ENCODE results near the gene ARF6. TPM values are rescaled to one million over a fixed set of nuclear protein-coding genes. Genes with fewer than 3 reads are reported as not detected.

The ARF6 gene
- total and polyA plus RNA-seq, 5 donors from 2014 or later = 94.6 to 171 (median 152) TPM

DNA sequence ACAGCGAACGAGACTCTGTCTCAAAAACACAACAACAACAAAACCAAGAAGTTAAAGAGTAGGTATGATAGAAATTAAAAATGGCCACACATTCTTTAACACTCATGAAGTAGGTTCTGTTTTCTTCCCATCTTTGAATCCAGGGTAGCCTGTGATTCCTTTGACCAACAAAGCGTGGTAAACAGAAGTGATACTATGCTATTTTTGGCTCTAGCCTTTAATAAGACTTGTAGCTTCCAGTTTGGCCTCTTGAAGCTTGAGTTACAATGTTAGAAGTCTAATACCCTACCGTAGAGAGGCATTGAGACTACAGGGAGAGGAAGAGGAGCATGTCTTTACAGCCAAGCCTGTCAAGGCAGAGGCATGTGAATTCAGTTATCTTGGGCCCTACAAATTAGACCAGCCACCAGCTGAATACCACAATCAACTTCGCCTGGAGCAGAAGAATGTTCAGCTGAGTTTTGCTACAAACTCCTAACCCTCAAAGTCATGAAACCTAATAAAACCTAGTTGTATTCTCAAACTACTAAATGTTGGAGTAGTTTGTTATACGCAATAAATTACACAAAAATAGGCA is 35.4 kb upstream of the ARF6 start:
- Mint-ChIP-seq H3K36me3 (peaks cover under 1% of the 10 kb centered on the region), H3K9me3 (peaks cover 0 to 4% (median 0%) of the 10 kb centered on the region in 7 donors), H3K27ac (peak overlapping the region in 1 of 3 donors; percentile 76), H3K27me3 (peaks cover 16% of the 10 kb centered on the region), H3K4me3 (peak overlapping the region in 1 of 4 donors; percentile 66), H3K4me1 (peaks cover 18 to 34% (median 29%) of the 10 kb centered on the region in 4 donors)
- Histone ChIP-seq H3K9me3 (ENCODE audit: control insufficient read depth in 2 of 2, low read length in 2 of 2) (no peaks in the 10 kb centered on the region), H3K36me3 (ENCODE audit: control insufficient read depth, insufficient read depth, low read length) (no peaks in the 10 kb centered on the region), H3K4me3 (ENCODE audit: low read depth, low read length) (no peak overlapping the region), H3K27ac (ENCODE audit: insufficient read depth, low read length, poor library complexity, severe bottlenecking) (no peak overlapping the region), H3K4me1 (ENCODE audit: control insufficient read depth, insufficient read depth, low read length, poor library complexity, severe bottlenecking) (peaks cover 12% of the 10 kb centered on the region), H3K27me3 (ENCODE audit: control insufficient read depth, insufficient read depth, low read length) (no peaks in the 10 kb centered on the region)
- ATAC-seq (ENCODE audit: low read depth in 2 of 2) (no peak), DNase-seq (no peak)

DNA sequence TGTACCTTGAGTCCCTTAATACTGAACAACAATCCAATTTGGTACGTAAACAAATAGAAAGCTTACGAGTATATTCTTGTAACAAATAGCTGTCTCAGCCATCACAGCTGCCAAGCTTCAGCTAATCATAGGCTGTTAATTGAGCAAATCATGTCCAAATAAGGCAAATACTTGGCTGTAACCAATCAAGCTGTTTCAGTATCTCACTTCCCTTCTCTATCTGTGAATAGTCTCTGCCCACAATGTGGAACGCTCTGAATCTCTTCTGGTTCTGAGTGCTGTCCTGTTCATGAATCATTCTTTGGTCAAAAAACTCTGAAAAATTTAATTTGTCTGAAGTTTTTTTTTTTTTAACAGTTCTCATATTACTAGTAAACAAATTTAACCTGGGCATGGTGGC is 34.5 kb upstream of the ARF6 start:
- Mint-ChIP-seq H3K27me3 (peaks cover 17% of the 10 kb centered on the region), H3K4me1 (peaks cover 15 to 32% (median 27%) of the 10 kb centered on the region in 4 donors), H3K9me3 (peaks cover 0 to 7% (median 2%) of the 10 kb centered on the region in 7 donors), H3K4me3 (no peak overlapping the region), H3K27ac (no peak overlapping the region), H3K36me3 (peaks cover 4% of the 10 kb centered on the region)
- no peaks in the 10 kb centered on the region for H3K36me3 ChIP-seq (ENCODE audit: control insufficient read depth, insufficient read depth, low read length)
- no peaks in the 10 kb centered on the region for H3K9me3 ChIP-seq (ENCODE audit: control insufficient read depth in 2 of 2, low read length in 2 of 2)
- H3K4me1 ChIP-seq (ENCODE audit: control insufficient read depth, insufficient read depth, low read length, poor library complexity, severe bottlenecking) = peaks cover 17% of the 10 kb centered on the region
- H3K4me3 ChIP-seq (ENCODE audit: low read depth, low read length) = no peak overlapping the region
- no peaks in the 10 kb centered on the region for H3K27me3 ChIP-seq (ENCODE audit: control insufficient read depth, insufficient read depth, low read length)
- no peak for ATAC-seq (ENCODE audit: low read depth in 2 of 2)
- DNase-seq = peak in 1 of 3 donors; percentile 32
- no peak overlapping the region for H3K27ac ChIP-seq (ENCODE audit: insufficient read depth, low read length, poor library complexity, severe bottlenecking)

DNA sequence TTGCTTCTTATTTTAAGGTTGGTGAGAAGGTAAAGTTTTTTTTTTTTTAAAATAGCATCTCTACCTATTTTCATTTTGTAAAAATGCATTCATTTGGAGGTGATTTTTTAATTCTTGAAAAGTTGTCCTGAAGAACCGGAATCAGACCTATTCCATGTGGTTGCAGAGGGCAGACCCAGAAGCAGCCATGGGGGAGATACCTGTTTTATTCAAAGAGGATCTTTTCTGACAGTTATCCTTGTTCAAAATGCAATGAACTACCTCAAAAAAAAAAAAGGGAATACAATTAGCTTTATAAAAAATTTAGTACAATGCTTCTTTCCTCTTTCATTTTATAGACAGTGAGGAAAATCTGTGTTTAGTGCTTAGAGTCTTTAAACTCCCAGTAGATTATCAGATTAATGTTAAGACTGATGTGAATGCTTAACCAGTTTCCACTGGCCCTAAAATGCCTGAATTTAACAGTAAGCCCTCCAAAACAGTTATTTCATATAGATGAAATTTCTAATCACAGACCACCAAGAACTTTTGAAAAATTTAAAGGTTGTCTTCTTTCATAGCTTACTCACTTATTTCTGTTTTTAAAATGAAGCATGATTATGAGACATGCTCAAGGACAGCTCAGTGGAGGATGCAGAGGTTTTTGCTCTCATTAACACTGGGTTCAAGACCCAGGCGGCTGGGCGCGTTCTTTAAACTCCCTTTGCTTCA is 31.7 kb upstream of the ARF6 start:
- H3K4me3 Mint-ChIP-seq = no peak overlapping the region
- peaks cover 0 to 7% (median 2%) of the 10 kb centered on the region in 7 donors for H3K9me3 Mint-ChIP-seq
- Histone ChIP-seq H3K36me3 (ENCODE audit: control insufficient read depth, insufficient read depth, low read length) (no peaks in the 10 kb centered on the region), H3K4me3 (ENCODE audit: low read depth, low read length) (peak overlapping the region; percentile 100), H3K27me3 (ENCODE audit: control insufficient read depth, insufficient read depth, low read length) (no peaks in the 10 kb centered on the region), H3K27ac (ENCODE audit: insufficient read depth, low read length, poor library complexity, severe bottlenecking) (peak overlapping the region; percentile 97), H3K9me3 (ENCODE audit: control insufficient read depth in 2 of 2, low read length in 2 of 2) (no peaks in the 10 kb centered on the region), H3K4me1 (ENCODE audit: control insufficient read depth, insufficient read depth, low read length, poor library complexity, severe bottlenecking) (peaks cover 37% of the 10 kb centered on the region)
- H3K36me3 Mint-ChIP-seq = peaks cover 4% of the 10 kb centered on the region
- no peak overlapping the region for H3K27ac Mint-ChIP-seq
- peaks cover 5 to 20% (median 18%) of the 10 kb centered on the region in 4 donors for H3K4me1 Mint-ChIP-seq
- ATAC-seq (ENCODE audit: low read depth in 2 of 2) = no peak
- peaks cover 17% of the 10 kb centered on the region for H3K27me3 Mint-ChIP-seq
- DNase-seq = no peak

DNA sequence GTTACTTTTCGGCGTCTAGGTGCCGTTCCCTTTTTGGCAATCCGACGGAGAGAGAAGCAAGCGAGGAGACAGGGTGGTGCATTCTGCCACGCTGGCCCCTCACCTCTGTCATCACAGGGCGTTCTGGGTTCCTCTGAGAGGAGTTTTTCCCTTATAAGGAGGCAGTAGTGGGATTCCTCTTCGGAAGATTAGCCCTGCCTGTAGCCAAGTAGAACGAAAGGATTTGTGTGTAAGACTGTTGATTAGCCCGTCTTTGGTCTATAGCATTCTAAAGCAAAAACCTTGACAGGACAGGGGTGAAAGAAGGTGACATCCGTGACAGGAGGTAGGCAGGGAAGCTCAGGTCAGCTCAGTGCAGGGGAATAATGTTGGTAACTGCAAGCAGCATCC is 31.2 kb upstream of the ARF6 start:
- no peaks in the 10 kb centered on the region for H3K27me3 ChIP-seq (ENCODE audit: control insufficient read depth, insufficient read depth, low read length)
- H3K9me3 Mint-ChIP-seq = peaks cover 0 to 7% (median 2%) of the 10 kb centered on the region in 7 donors
- ATAC-seq (ENCODE audit: low read depth in 2 of 2) = peak; percentile 2 to 5
- no peaks in the 10 kb centered on the region for H3K36me3 ChIP-seq (ENCODE audit: control insufficient read depth, insufficient read depth, low read length)
- H3K4me1 ChIP-seq (ENCODE audit: control insufficient read depth, insufficient read depth, low read length, poor library complexity, severe bottlenecking) = peaks cover 37% of the 10 kb centered on the region
- H3K9me3 ChIP-seq (ENCODE audit: control insufficient read depth in 2 of 2, low read length in 2 of 2) = no peaks in the 10 kb centered on the region
- no peak overlapping the region for H3K27ac Mint-ChIP-seq
- DNase-seq = peak in 2 of 3 donors; percentile 37 to 88
- peaks cover 4% of the 10 kb centered on the region for H3K36me3 Mint-ChIP-seq
- H3K4me3 ChIP-seq (ENCODE audit: low read depth, low read length) = peak overlapping the region; percentile 100
- H3K4me1 Mint-ChIP-seq = peaks cover 5 to 20% (median 18%) of the 10 kb centered on the region in 4 donors
- no peak overlapping the region for H3K4me3 Mint-ChIP-seq
- peaks cover 17% of the 10 kb centered on the region for H3K27me3 Mint-ChIP-seq
- peak overlapping the region; percentile 97 for H3K27ac ChIP-seq (ENCODE audit: insufficient read depth, low read length, poor library complexity, severe bottlenecking)

DNA sequence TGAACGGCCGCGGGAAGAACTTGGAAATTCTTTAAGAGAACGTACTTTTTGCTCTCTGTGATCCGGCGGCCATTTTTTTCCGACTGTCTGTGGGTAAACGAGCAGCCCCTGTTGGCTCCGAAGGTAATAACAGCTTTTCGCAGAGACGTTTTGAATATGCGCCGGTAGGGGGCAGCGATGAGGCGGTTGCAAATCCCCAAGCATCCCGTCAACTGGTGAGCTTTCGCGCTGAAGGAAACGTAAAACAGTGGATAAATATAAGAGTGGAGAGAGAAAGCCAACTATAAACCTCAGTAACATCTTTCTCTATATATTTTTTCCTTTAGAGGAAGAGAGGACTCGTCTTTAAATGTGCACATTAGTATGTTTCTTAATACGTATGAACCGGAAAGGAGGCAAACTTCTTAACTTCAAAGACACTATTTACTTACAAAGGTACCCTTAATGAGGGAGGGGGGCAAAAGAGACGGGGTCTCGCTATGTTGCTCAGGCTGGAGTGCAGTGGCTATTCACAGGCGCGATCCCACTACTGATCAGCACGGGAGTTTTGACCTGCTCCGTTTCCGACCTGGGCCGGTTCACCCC is 30.7 kb upstream of the ARF6 start:
- Histone ChIP-seq H3K36me3 (ENCODE audit: control insufficient read depth, insufficient read depth, low read length) (no peaks in the 10 kb centered on the region), H3K4me3 (ENCODE audit: low read depth, low read length) (peak overlapping the region; percentile 100), H3K4me1 (ENCODE audit: control insufficient read depth, insufficient read depth, low read length, poor library complexity, severe bottlenecking) (peaks cover 37% of the 10 kb centered on the region), H3K27me3 (ENCODE audit: control insufficient read depth, insufficient read depth, low read length) (no peaks in the 10 kb centered on the region), H3K27ac (ENCODE audit: insufficient read depth, low read length, poor library complexity, severe bottlenecking) (peak overlapping the region; percentile 97), H3K9me3 (ENCODE audit: control insufficient read depth in 2 of 2, low read length in 2 of 2) (no peaks in the 10 kb centered on the region)
- Mint-ChIP-seq H3K4me3 (no peak overlapping the region), H3K4me1 (peaks cover 5 to 20% (median 18%) of the 10 kb centered on the region in 4 donors), H3K36me3 (peaks cover 4% of the 10 kb centered on the region), H3K27ac (no peak overlapping the region), H3K9me3 (peaks cover 0 to 7% (median 2%) of the 10 kb centered on the region in 7 donors), H3K27me3 (peaks cover 17% of the 10 kb centered on the region)
- ATAC-seq (ENCODE audit: low read depth in 2 of 2) = peak; percentile 40 to 44
- peak; percentile 72 to 95 (median 91) for DNase-seq

GRCh38 chr14:49863487-49864281 is 29.2 kb upstream of the ARF6 start:
- no peak overlapping the region for H3K27ac Mint-ChIP-seq
- Histone ChIP-seq H3K4me3 (ENCODE audit: low read depth, low read length) (peak overlapping the region; percentile 97), H3K27ac (ENCODE audit: insufficient read depth, low read length, poor library complexity, severe bottlenecking) (peak overlapping the region; percentile 97), H3K9me3 (ENCODE audit: control insufficient read depth in 2 of 2, low read length in 2 of 2) (no peaks in the 10 kb centered on the region), H3K36me3 (ENCODE audit: control insufficient read depth, insufficient read depth, low read length) (no peaks in the 10 kb centered on the region), H3K27me3 (ENCODE audit: control insufficient read depth, insufficient read depth, low read length) (no peaks in the 10 kb centered on the region), H3K4me1 (ENCODE audit: control insufficient read depth, insufficient read depth, low read length, poor library complexity, severe bottlenecking) (peaks cover 47% of the 10 kb centered on the region)
- H3K36me3 Mint-ChIP-seq = peaks cover 4% of the 10 kb centered on the region
- peaks cover 21% of the 10 kb centered on the region for H3K27me3 Mint-ChIP-seq
- peaks cover 10 to 31% (median 27%) of the 10 kb centered on the region in 4 donors for H3K4me1 Mint-ChIP-seq
- DNase-seq (peak in 2 of 3 donors; percentile 57 to 66), ATAC-seq (ENCODE audit: low read depth in 2 of 2) (no peak)
- H3K4me3 Mint-ChIP-seq = no peak overlapping the region
- peaks cover 0 to 8% (median 2%) of the 10 kb centered on the region in 7 donors for H3K9me3 Mint-ChIP-seq

GRCh38 chr14:49865431-49865859 is 27.4 kb upstream of the ARF6 start:
- H3K27me3 ChIP-seq (ENCODE audit: control insufficient read depth, insufficient read depth, low read length) = no peaks in the 10 kb centered on the region
- peaks cover 52% of the 10 kb centered on the region for H3K4me1 ChIP-seq (ENCODE audit: control insufficient read depth, insufficient read depth, low read length, poor library complexity, severe bottlenecking)
- H3K4me1 Mint-ChIP-seq = peaks cover 8 to 36% (median 28%) of the 10 kb centered on the region in 4 donors
- peaks cover 0 to 8% (median 2%) of the 10 kb centered on the region in 7 donors for H3K9me3 Mint-ChIP-seq
- peaks cover 21% of the 10 kb centered on the region for H3K27me3 Mint-ChIP-seq
- H3K36me3 ChIP-seq (ENCODE audit: control insufficient read depth, insufficient read depth, low read length) = no peaks in the 10 kb centered on the region
- H3K27ac Mint-ChIP-seq = no peak overlapping the region
- H3K9me3 ChIP-seq (ENCODE audit: control insufficient read depth in 2 of 2, low read length in 2 of 2) = no peaks in the 10 kb centered on the region
- H3K4me3 Mint-ChIP-seq = no peak overlapping the region
- DNase-seq (peak; percentile 59 to 85 (median 70)), ATAC-seq (ENCODE audit: low read depth in 2 of 2) (no peak)
- peak overlapping the region; percentile 53 for H3K27ac ChIP-seq (ENCODE audit: insufficient read depth, low read length, poor library complexity, severe bottlenecking)
- H3K36me3 Mint-ChIP-seq = peaks cover 4% of the 10 kb centered on the region
- peak overlapping the region; percentile 57 for H3K4me3 ChIP-seq (ENCODE audit: low read depth, low read length)
